Esophagus (tissue), 2 donors: ENCODE data around the gene VARS1. TPM values are rescaled to one million over a fixed set of nuclear protein-coding genes. Genes with fewer than 3 reads are reported as not detected.
"Not testable (repeated sequence)": the region's sequence is repeated elsewhere in the genome, so short reads cannot be mapped to it uniquely, and the experiment has no call there.

Experiments used
- H3K27ac ChIP-seq, 2 donors: one replicate each; pipeline ENCODE4 v1.5.1; 2013; ENCODE audit warnings: low read depth in 2 of 2, mild to moderate bottlenecking in 2 of 2, inconsistent platforms in 1 of 2, low read length in 1 of 2, moderate library complexity in 1 of 2
- H3K27me3 ChIP-seq, 2 donors: one replicate each; pipeline ENCODE4 v1.6.1; 2013; ENCODE audit warnings: low read length in 2 of 2, control low read depth in 1 of 2, mild to moderate bottlenecking in 1 of 2; ENCODE audit not compliant: insufficient read depth in 2 of 2, control insufficient read depth in 1 of 2
- H3K36me3 ChIP-seq, 2 donors: one replicate each; pipeline ENCODE4 v1.6.1; 2013; ENCODE audit warnings: low read length in 1 of 2; ENCODE audit not compliant: control insufficient read depth in 2 of 2, insufficient read depth in 2 of 2
- H3K4me1 ChIP-seq, 2 donors: one replicate each; pipeline ENCODE4 v1.6.1; 2013; ENCODE audit warnings: low read length in 1 of 2; ENCODE audit not compliant: control insufficient read depth in 2 of 2, insufficient read depth in 2 of 2
- H3K4me3 ChIP-seq, 2 donors: one replicate each; pipeline ENCODE4 v1.5.1; 2013; ENCODE audit warnings: low read length in 2 of 2, mild to moderate bottlenecking in 2 of 2, low read depth in 1 of 2, moderate library complexity in 1 of 2
- H3K9me3 ChIP-seq, 2 donors: one replicate each; pipeline ENCODE4 v1.6.1; 2013; ENCODE audit warnings: mild to moderate bottlenecking in 2 of 2, low read depth in 1 of 2, low read length in 1 of 2, moderate library complexity in 1 of 2; ENCODE audit not compliant: control insufficient read depth in 2 of 2, insufficient read depth in 1 of 2
- WGBS, 2 donors: extraction: QIAGEN DNeasy Blood & Tissue Kit; methylation state at CpG; one replicate each; pipeline ENCODE4 v1.1.7; 2013; 5-methylcytosine and 5-hydroxymethylcytosine counted together
- polyA plus RNA-seq, 2 donors: library from polyadenylated mRNA; stranded (reverse); fragments of 200-250 nt; gene quantifications; one replicate each; pipeline ENCODE4 v1.2.3, GENCODE V29; 2013
- donor health status: healthy with polysubstance abuse.
- donor health status: Bipolar disorder and iron deficiency.

The VARS1 gene
- polyA plus RNA-seq, 2 donors = 35.7 to 37.3 TPM

- Histone ChIP-seq H3K36me3 (peaks cover 0 to 7% of the 10 kb centered on the region in 2 donors), H3K27ac (peak overlapping the region; percentile 94 to 96), H3K4me3 (peak overlapping the region; percentile 91 to 95), H3K4me1 (peaks cover 0 to 2% of the 10 kb centered on the region in 2 donors), H3K27me3 (no peaks in the 10 kb centered on the region), H3K9me3 (no peaks in the 10 kb centered on the region)
- 1% methylated on average over 43 to 44 of the region's 44 CpGs for WGBS, 2 donors
Measured at GRCh38 chr6:31794866-31795615, 511 bp downstream of the VARS1 start.

GRCh38 chr6:31794294-31794865, 1.2 kb downstream of the VARS1 start:
- WGBS, 2 donors = 7 to 15% methylated on average over 7 of the region's 7 CpGs
- Histone ChIP-seq H3K4me1 (peaks cover 0 to 2% of the 10 kb centered on the region in 2 donors), H3K27ac (peak overlapping the region; percentile 94 to 96), H3K4me3 (peak overlapping the region; percentile 91 to 95), H3K27me3 (no peaks in the 10 kb centered on the region), H3K36me3 (peaks cover 0 to 9% of the 10 kb centered on the region in 2 donors), H3K9me3 (no peaks in the 10 kb centered on the region)

- H3K27ac ChIP-seq, H3K4me3 ChIP-seq, H3K4me1 ChIP-seq: not testable (repeated sequence)
Measured at GRCh38 chr6:31793927-31794245, 1.7 kb downstream of the VARS1 start.

GRCh38 chr6:31792761-31793171, 2.8 kb downstream of the VARS1 start:
- Histone ChIP-seq H3K36me3 (peaks cover 0 to 10% of the 10 kb centered on the region in 2 donors), H3K4me1 (peaks cover 0 to 2% of the 10 kb centered on the region in 2 donors), H3K27ac (peak overlapping the region; percentile 17 to 45), H3K27me3 (no peaks in the 10 kb centered on the region), H3K9me3 (no peaks in the 10 kb centered on the region), H3K4me3 (no peak overlapping the region)
- 76 to 81% methylated on average over 12 of the region's 12 CpGs for WGBS, 2 donors

More at GRCh38 chr6:31793927-31794245, 1.7 kb downstream of the VARS1 start:
- not testable (repeated sequence) for H3K27me3 ChIP-seq, H3K9me3 ChIP-seq, H3K36me3 ChIP-seq
- WGBS, 2 donors = 91 to 96% methylated on average over 6 of the region's 6 CpGs

GRCh38 chr6:31792090-31792374, 3.5 kb downstream of the VARS1 start:
- Histone ChIP-seq H3K36me3 (peaks cover 0 to 10% of the 10 kb centered on the region in 2 donors), H3K4me3 (no peak overlapping the region), H3K27ac (no peak overlapping the region), H3K27me3 (no peaks in the 10 kb centered on the region), H3K4me1 (peaks cover 0 to 2% of the 10 kb centered on the region in 2 donors), H3K9me3 (no peaks in the 10 kb centered on the region)
- 82 to 83% methylated on average over 3 of the region's 3 CpGs for WGBS, 2 donors

- 64 to 65% methylated on average over 12 of the region's 12 CpGs for WGBS, 2 donors
- no peaks in the 10 kb centered on the region for H3K9me3 ChIP-seq
- peaks cover 0 to 10% of the 10 kb centered on the region in 2 donors for H3K36me3 ChIP-seq
- H3K27ac ChIP-seq = no peak overlapping the region
- no peak overlapping the region for H3K4me3 ChIP-seq
- H3K4me1 ChIP-seq = peaks cover 0 to 2% of the 10 kb centered on the region in 2 donors
- no peaks in the 10 kb centered on the region for H3K27me3 ChIP-seq
Measured at GRCh38 chr6:31791324-31792089, 4.0 kb downstream of the VARS1 start.

GRCh38 chr6:31785475-31785874, 10.1 kb downstream of the VARS1 start:
- Histone ChIP-seq H3K27me3 (no peaks in the 10 kb centered on the region), H3K4me1 (no peaks in the 10 kb centered on the region), H3K4me3 (no peak overlapping the region), H3K27ac (no peak overlapping the region), H3K36me3 (peaks cover 5 to 47% of the 10 kb centered on the region in 2 donors), H3K9me3 (no peaks in the 10 kb centered on the region)
- 96% methylated on average over 11 of the region's 11 CpGs for WGBS, 2 donors

- Histone ChIP-seq H3K4me3 (no peak overlapping the region), H3K27me3 (no peaks in the 10 kb centered on the region), H3K4me1 (no peaks in the 10 kb centered on the region), H3K9me3 (no peaks in the 10 kb centered on the region), H3K27ac (no peak overlapping the region), H3K36me3 (peaks cover 8 to 55% of the 10 kb centered on the region in 2 donors)
- WGBS, 2 donors = 94 to 95% methylated on average over 15 of the region's 15 CpGs
Measured at GRCh38 chr6:31784098-31784925, 11.2 kb downstream of the VARS1 start.

- H3K4me3 ChIP-seq = no peak overlapping the region
- H3K9me3 ChIP-seq = no peaks in the 10 kb centered on the region
- peaks cover 8 to 65% of the 10 kb centered on the region in 2 donors for H3K36me3 ChIP-seq
- no peaks in the 10 kb centered on the region for H3K27me3 ChIP-seq
- no peak overlapping the region for H3K27ac ChIP-seq
- 91 to 92% methylated on average over 32 of the region's 32 CpGs for WGBS, 2 donors
- peaks cover under 1% of the 10 kb centered on the region in 2 donors for H3K4me1 ChIP-seq
Measured at GRCh38 chr6:31782126-31782855, 13.3 kb downstream of the VARS1 start.
